GM12891 (cell line): Measurements from ENCODE around the gene GNAO1.

ENCODE experiments used
- PAX5 ChIP-seq: IDR thresholded peaks from 2 replicates; pipeline ENCODE4 v1.6.1; 2011; ENCODE audit warnings: low read length, moderate library complexity, mild to moderate bottlenecking; ENCODE audit not compliant: insufficient read depth, severe bottlenecking
- POLR2A ChIP-seq: IDR thresholded peaks from 2 replicates; pipeline ENCODE4 v1.6.1; 2011; ENCODE audit warnings: low read depth, low read length, control low read depth
- POLR2AphosphoS5 ChIP-seq: IDR thresholded peaks from 2 replicates; pipeline ENCODE4 v1.6.1; 2011; ENCODE audit warnings: low read depth, low read length, control low read depth
- SPI1 ChIP-seq: IDR thresholded peaks from 2 replicates; pipeline ENCODE4 v1.6.1; 2011; ENCODE audit warnings: low read depth, low read length, control low read depth
- TAF1 ChIP-seq: IDR thresholded peaks from 2 replicates; pipeline ENCODE4 v1.6.1; 2011; ENCODE audit warnings: low read depth, low read length, control low read depth

DNA sequence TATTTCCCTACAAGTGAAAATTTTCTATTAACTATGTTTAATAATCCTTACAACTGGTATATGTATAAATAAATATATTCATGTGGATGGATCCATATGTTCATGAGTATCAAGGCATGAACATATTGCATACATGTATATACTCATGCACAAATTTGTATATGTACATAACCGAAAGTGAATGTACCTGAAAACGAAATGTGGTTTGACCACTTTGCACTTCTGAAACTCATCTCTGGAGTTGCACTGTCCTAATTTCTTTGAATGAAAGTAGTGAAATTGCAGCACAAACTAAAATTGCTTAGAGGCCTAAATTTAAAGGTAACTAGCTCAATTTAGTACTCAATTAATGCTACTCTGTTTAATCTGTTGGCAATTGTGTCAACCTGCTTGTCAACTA is 27.4 kb upstream of the GNAO1 start:
- no peak for TF ChIP-seq SPI1
- TF ChIP-seq POLR2AphosphoS5: no peak
- no peak for TF ChIP-seq POLR2A
- TF ChIP-seq PAX5: no peak
- no peak for TF ChIP-seq TAF1
